SK-N-SH treated with all-trans-retinoic acid at 6 μM for 48 hours (cell line): ENCODE data around the gene PODXL2.

Source experiments
- ATAC-seq: fragments of 200-7000 bp; cut with Tn5 transposase; 3 replicates; pipeline ENCODE4 v1.9.1; 2020; ENCODE audit warnings: mild to moderate bottlenecking, moderate library complexity
- ARNTL ChIP-seq: fragments of 450-650 bp; formaldehyde crosslinking; IDR thresholded peaks from 2 replicates; pipeline ENCODE4 v1.5.0; 2020; ENCODE audit warnings: low read depth, mild to moderate bottlenecking, moderate library complexity, borderline replicate concordance
- BACH2 ChIP-seq: fragments of 250-450 bp; sonication (Bioruptor Pico); IDR thresholded peaks from 2 replicates; pipeline ENCODE4 v1.9.0; 2021; ENCODE audit warnings: mild to moderate bottlenecking, borderline replicate concordance
- CSDC2 ChIP-seq: fragments of 250-450 bp; sonication (Bioruptor Pico); IDR thresholded peaks from 2 replicates; pipeline ENCODE4 v1.5.0; 2020; ENCODE audit warnings: mild to moderate bottlenecking, moderate library complexity
- GLIS3 ChIP-seq: fragments of 250-450 bp; sonication (Bioruptor Pico); IDR thresholded peaks from 2 replicates; pipeline ENCODE4 v1.5.0; 2020; ENCODE audit warnings: mild to moderate bottlenecking, moderate library complexity
- OSR1 ChIP-seq: fragments of 250-450 bp; sonication (Bioruptor Pico); IDR thresholded peaks from 2 replicates; pipeline ENCODE4 v1.8.0; 2022; ENCODE audit warnings: moderate library complexity, mild to moderate bottlenecking, inconsistent platforms
- RARB ChIP-seq: fragments of 250-450 bp; sonication (Bioruptor Pico); IDR thresholded peaks from 2 replicates; pipeline ENCODE4 v1.8.0; 2021; ENCODE audit warnings: mild to moderate bottlenecking, moderate library complexity
- SNAI2 ChIP-seq: fragments of 250-450 bp; sonication (Bioruptor Pico); IDR thresholded peaks from 2 replicates; pipeline ENCODE4 v1.5.0; 2020; ENCODE audit warnings: mild to moderate bottlenecking, moderate library complexity
- TCF4 ChIP-seq: fragments of 250-450 bp; sonication (Bioruptor Pico); IDR thresholded peaks from 2 replicates; pipeline ENCODE4 v1.8.0; 2021; ENCODE audit warnings: mild to moderate bottlenecking, moderate library complexity, borderline replicate concordance
- TOX ChIP-seq: fragments of 250-450 bp; sonication (Bioruptor Pico); IDR thresholded peaks from 2 replicates; pipeline ENCODE4 v1.8.0; 2021; ENCODE audit warnings: mild to moderate bottlenecking, moderate library complexity, borderline replicate concordance
- ZC3H10 ChIP-seq: fragments of 250-450 bp; sonication (Bioruptor Pico); IDR thresholded peaks from 2 replicates; pipeline ENCODE4 v1.5.1; 2021; ENCODE audit warnings: mild to moderate bottlenecking, moderate library complexity
- ZFP3 ChIP-seq: fragments of 250-450 bp; sonication (Bioruptor Pico); IDR thresholded peaks from 2 replicates; pipeline ENCODE4 v1.5.0; 2020; ENCODE audit warnings: mild to moderate bottlenecking, moderate library complexity
- ZNF565 ChIP-seq: fragments of 450-650 bp; formaldehyde crosslinking; conservative IDR thresholded peaks from 2 replicates; pipeline ENCODE4 v1.5.0; 2020; ENCODE audit warnings: low read depth, mild to moderate bottlenecking, moderate library complexity
- ZNF70 ChIP-seq: fragments of 450-650 bp; formaldehyde crosslinking; IDR thresholded peaks from 2 replicates; pipeline ENCODE4 v1.5.0; 2020; ENCODE audit warnings: mild to moderate bottlenecking, moderate library complexity
- ZNF8 ChIP-seq: fragments of 450-650 bp; formaldehyde crosslinking; IDR thresholded peaks from 2 replicates; pipeline ENCODE4 v1.5.0; 2020; ENCODE audit warnings: mild to moderate bottlenecking, moderate library complexity
- TF ChIP-seq, protein P1 (sequence below): fragments of 250-450 bp; sonication (Bioruptor Pico); IDR thresholded peaks from 2 replicates; pipeline ENCODE4 v1.5.1; 2020; ENCODE audit warnings: low read depth, mild to moderate bottlenecking, moderate library complexity
- TF ChIP-seq, protein P2 (sequence below): fragments of 250-450 bp; sonication (Bioruptor Pico); IDR thresholded peaks from 2 replicates; pipeline ENCODE4 v1.5.1; 2021; ENCODE audit warnings: mild to moderate bottlenecking, moderate library complexity
- TF ChIP-seq, protein P3 (sequence below): fragments of 250-450 bp; sonication (Bioruptor Pico); IDR thresholded peaks from 2 replicates; pipeline ENCODE4 v1.8.0; 2021; ENCODE audit warnings: low read depth, mild to moderate bottlenecking, moderate library complexity, borderline replicate concordance

PODXL2 gene

DNA sequence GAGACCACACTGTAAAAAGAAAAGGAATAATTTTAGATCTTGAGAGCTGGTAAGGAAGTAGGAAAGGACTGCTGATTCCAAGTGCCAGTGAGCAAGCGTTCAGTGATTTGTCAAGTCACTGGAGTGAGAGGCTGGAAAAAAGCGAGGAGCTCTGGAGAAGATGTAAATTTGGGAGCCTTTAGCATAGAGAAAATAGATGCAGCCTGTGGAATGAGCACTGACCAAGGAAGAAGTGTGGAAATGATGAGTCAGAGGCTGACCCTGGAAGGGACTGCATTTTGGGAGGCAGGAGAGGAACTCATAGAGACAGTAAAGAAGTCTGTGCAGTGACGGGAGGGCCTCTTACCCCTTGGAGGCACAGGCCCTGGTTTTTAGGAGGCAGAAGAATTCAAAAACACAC lies 26.7 kb downstream of the PODXL2 start:
- peak; percentile 61 for ATAC-seq

DNA sequence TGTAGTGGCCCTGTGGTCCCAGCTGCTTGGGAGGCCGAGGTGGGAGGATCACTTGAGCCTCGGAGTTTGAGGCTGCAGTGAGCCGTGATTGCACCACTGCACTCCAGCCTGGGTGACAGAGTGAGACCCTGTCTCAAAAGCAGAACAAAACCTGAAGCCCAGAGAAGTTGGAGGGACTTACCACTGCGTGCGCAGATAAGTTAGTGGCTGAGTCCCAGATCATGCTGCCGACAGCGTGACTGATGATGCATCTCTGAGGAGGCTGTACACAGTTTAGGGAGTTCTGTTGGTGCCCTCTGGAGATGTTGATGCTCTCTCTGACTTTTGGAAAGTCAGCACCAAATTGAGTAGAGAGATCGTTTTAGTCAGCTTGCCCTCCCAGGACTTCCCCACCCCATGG lies 27.9 kb downstream of the PODXL2 start:
- no peak for ATAC-seq
- TF ChIP-seq RARB (CRISPR knock-in tag) (no peak), ARNTL (CRISPR knock-in tag) (no peak), TCF4 (CRISPR knock-in tag) (no peak), ZNF565 (CRISPR knock-in tag) (no peak), OSR1 (no peak), BACH2 (CRISPR knock-in tag) (no peak), SNAI2 (CRISPR knock-in tag) (no peak), ZNF8 (CRISPR knock-in tag) (no peak), CSDC2 (CRISPR knock-in tag) (no peak), ZFP3 (CRISPR knock-in tag) (no peak)
- TF ChIP-seq, protein P1, sequence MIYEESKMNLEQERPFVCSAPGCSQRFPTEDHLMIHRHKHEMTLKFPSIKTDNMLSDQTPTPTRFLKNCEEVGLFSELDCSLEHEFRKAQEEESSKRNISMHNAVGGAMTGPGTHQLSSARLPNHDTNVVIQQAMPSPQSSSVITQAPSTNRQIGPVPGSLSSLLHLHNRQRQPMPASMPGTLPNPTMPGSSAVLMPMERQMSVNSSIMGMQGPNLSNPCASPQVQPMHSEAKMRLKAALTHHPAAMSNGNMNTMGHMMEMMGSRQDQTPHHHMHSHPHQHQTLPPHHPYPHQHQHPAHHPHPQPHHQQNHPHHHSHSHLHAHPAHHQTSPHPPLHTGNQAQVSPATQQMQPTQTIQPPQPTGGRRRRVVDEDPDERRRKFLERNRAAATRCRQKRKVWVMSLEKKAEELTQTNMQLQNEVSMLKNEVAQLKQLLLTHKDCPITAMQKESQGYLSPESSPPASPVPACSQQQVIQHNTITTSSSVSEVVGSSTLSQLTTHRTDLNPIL (CRISPR knock-in tag), result no peak
- TF ChIP-seq, protein P2, sequence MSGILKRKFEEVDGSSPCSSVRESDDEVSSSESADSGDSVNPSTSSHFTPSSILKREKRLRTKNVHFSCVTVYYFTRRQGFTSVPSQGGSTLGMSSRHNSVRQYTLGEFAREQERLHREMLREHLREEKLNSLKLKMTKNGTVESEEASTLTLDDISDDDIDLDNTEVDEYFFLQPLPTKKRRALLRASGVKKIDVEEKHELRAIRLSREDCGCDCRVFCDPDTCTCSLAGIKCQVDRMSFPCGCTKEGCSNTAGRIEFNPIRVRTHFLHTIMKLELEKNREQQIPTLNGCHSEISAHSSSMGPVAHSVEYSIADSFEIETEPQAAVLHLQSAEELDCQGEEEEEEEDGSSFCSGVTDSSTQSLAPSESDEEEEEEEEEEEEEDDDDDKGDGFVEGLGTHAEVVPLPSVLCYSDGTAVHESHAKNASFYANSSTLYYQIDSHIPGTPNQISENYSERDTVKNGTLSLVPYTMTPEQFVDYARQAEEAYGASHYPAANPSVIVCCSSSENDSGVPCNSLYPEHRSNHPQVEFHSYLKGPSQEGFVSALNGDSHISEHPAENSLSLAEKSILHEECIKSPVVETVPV (CRISPR knock-in tag), result no peak
- TF ChIP-seq, protein P3, sequence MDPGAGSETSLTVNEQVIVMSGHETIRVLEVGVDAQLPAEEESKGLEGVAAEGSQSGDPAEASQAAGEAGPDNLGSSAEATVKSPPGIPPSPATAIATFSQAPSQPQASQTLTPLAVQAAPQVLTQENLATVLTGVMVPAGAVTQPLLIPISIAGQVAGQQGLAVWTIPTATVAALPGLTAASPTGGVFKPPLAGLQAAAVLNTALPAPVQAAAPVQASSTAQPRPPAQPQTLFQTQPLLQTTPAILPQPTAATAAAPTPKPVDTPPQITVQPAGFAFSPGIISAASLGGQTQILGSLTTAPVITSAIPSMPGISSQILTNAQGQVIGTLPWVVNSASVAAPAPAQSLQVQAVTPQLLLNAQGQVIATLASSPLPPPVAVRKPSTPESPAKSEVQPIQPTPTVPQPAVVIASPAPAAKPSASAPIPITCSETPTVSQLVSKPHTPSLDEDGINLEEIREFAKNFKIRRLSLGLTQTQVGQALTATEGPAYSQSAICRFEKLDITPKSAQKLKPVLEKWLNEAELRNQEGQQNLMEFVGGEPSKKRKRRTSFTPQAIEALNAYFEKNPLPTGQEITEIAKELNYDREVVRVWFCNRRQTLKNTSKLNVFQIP (CRISPR knock-in tag), result no peak
- TF ChIP-seq, all 23 proteins: peak for 0

More for the DNA sequence above, 26.7 kb downstream of the PODXL2 start:
- no peak for TF ChIP-seq GLIS3 (CRISPR knock-in tag)
- TF ChIP-seq CSDC2 (CRISPR knock-in tag), result no peak
- no peak for TF ChIP-seq TOX (CRISPR knock-in tag)
- TF ChIP-seq, protein P1 (CRISPR knock-in tag), result no peak
- no peak for TF ChIP-seq ZC3H10 (CRISPR knock-in tag)
- no peak for TF ChIP-seq ZNF70 (CRISPR knock-in tag)

DNA sequence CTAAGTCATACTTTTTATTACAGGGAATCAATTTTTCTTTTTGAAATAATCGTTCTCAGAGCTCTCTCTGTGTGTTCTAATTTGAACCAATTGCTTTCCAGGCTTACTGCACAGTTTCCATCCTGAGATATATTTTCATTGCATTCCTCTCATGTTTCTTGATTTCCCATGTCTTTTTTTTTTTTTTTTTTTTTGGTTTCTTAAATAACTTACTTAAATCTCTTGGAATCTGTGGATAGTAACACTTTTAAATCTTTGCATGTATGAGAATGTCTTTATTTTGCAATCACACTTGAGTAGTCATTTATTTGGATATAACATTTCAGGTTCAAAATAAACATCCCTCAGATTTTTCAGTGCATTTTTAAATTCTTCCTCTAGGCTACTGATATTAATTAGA lies 29.2 kb downstream of the PODXL2 start:
- TF ChIP-seq, protein P1 (CRISPR knock-in tag), result no peak
- TF ChIP-seq SNAI2 (CRISPR knock-in tag) (no peak), GLIS3 (CRISPR knock-in tag) (no peak), ZNF565 (CRISPR knock-in tag) (no peak), ZNF70 (CRISPR knock-in tag) (no peak), CSDC2 (CRISPR knock-in tag) (no peak)
- TF ChIP-seq, protein P3 (CRISPR knock-in tag), result no peak
- ATAC-seq, result no peak

DNA sequence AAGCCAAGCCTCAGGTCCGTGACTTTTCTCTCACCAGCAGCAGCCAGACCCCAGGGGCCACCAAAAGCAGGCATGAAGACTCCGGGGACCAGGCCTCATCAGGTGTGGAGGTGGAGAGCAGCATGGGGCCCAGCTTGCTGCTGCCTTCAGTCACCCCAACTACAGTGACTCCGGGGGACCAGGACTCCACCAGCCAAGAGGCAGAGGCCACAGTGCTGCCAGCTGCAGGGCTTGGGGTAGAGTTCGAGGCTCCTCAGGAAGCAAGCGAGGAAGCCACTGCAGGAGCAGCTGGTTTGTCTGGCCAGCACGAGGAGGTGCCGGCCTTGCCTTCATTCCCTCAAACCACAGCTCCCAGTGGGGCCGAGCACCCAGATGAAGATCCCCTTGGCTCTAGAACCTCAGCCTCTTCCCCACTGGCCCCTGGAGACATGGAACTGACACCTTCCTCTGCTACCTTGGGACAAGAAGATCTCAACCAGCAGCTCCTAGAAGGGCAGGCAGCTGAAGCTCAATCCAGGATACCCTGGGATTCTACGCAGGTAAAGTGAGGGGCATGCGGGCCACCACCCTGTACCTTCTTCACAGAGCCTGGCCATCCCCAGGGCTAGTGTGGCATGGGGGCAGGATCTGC lies 31.8 kb downstream of the PODXL2 start:
- TF ChIP-seq ZNF565 (CRISPR knock-in tag), result no peak
- TF ChIP-seq ZFP3 (CRISPR knock-in tag), result no peak
- no peak for TF ChIP-seq SNAI2 (CRISPR knock-in tag)
- no peak for TF ChIP-seq RARB (CRISPR knock-in tag)
- ATAC-seq, result no peak
